Kidney epithelial cell (primary cell): Measurements from ENCODE around the gene NFIC. TPM values are rescaled to one million over a fixed set of nuclear protein-coding genes. Genes with fewer than 3 reads are reported as not detected.

ENCODE experiments used
- DNase-seq: peaks from one replicate; pipeline ENCODE4 v3.0.0-alpha.2; 2010; ENCODE audit warnings: low read depth
- H3K27me3 ChIP-seq: 2 replicates; pipeline ENCODE4 v1.6.0; 2011; ENCODE audit warnings: low read length; ENCODE audit not compliant: control insufficient read depth, insufficient read depth
- H3K36me3 ChIP-seq: 2 replicates; pipeline ENCODE4 v1.5.1; 2011; ENCODE audit warnings: low read length; ENCODE audit not compliant: control insufficient read depth, insufficient read depth
- H3K4me3 ChIP-seq: 2 replicates; pipeline ENCODE4 v1.5.1; 2011; ENCODE audit warnings: low read depth, mild to moderate bottlenecking, control low read depth, low read length
- total RNA-seq: library from RNA; depleted of rRNA; stranded (reverse); fragments of >200 nt; gene quantifications from 2 replicates; pipeline ENCODE4 v1.2.3, GENCODE V29; 2015
- TF ChIP-seq, protein P1 (sequence below): IDR thresholded peaks from 2 replicates; pipeline ENCODE4 v1.5.1; 2011; ENCODE audit warnings: mild to moderate bottlenecking, moderate library complexity, low read length, control low read depth, inconsistent platforms; ENCODE audit not compliant: insufficient read depth, poor library complexity, severe bottlenecking

The NFIC gene
- total RNA-seq, 1 donor from 2014 or later, result 18.0 TPM

DNA sequence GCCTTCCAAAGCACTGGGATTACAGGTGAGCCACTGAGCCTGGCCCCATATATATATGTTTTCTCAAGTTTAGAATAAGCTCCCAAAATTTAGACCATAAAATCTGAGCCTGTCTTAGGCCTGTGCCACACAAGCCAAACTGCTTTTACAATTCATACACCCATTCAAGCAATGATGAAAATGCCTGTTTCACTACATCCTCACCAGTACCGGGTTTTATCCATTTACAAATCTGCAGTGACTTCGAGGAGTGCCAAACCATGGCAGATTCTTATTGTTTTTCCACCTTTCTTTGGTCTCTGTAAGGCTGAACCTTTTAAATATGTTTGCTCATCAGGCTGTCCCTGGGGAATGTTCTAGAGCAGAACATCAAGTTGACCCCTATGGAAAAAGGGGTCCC is 9.6 kb upstream of the NFIC start:
- peaks cover 12% of the 10 kb centered on the region for H3K27me3 ChIP-seq
- H3K4me3 ChIP-seq, result no peak overlapping the region
- TF ChIP-seq, protein P1, sequence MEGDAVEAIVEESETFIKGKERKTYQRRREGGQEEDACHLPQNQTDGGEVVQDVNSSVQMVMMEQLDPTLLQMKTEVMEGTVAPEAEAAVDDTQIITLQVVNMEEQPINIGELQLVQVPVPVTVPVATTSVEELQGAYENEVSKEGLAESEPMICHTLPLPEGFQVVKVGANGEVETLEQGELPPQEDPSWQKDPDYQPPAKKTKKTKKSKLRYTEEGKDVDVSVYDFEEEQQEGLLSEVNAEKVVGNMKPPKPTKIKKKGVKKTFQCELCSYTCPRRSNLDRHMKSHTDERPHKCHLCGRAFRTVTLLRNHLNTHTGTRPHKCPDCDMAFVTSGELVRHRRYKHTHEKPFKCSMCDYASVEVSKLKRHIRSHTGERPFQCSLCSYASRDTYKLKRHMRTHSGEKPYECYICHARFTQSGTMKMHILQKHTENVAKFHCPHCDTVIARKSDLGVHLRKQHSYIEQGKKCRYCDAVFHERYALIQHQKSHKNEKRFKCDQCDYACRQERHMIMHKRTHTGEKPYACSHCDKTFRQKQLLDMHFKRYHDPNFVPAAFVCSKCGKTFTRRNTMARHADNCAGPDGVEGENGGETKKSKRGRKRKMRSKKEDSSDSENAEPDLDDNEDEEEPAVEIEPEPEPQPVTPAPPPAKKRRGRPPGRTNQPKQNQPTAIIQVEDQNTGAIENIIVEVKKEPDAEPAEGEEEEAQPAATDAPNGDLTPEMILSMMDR, result no peak
- no peak for DNase-seq
- no peaks in the 10 kb centered on the region for H3K36me3 ChIP-seq

DNA sequence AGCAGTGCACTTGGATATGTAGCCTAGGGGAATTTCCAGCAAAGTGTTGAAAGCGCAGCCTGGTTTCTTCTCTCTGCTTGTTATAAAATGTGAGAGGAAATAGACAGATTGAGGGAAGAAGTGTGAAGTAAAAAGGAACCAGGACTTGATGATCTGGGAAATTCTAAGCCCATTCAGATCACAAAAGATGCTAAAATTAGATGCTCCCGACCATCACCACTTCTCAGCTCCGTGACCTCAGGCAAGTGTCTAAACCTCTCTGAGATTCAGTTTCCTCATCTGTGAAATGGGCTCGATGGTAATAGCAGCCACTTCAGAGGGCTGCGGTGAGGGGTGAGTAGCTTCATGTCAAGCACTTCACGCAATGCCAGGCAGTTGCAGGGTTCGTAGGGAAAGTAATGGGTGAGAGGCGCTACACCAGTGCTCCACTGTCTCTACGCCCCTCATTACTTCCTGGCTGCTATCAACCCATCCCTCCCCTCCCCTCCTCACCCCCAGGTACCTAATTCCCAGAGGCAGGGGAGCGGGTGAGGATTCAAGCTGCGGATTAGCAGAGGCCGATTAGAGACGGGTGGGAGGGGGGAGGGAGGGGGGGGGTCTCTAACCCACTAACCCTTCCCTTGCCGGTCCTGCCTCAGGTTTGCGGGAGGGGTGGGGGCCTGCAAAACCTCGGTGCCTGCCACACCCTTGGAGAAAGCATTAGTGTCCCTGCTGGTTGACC is 9.0 kb upstream of the NFIC start:
- TF ChIP-seq, protein P1, result no peak
- Histone ChIP-seq H3K27me3 (peaks cover 12% of the 10 kb centered on the region), H3K36me3 (no peaks in the 10 kb centered on the region), H3K4me3 (no peak overlapping the region)
- no peak for DNase-seq

DNA sequence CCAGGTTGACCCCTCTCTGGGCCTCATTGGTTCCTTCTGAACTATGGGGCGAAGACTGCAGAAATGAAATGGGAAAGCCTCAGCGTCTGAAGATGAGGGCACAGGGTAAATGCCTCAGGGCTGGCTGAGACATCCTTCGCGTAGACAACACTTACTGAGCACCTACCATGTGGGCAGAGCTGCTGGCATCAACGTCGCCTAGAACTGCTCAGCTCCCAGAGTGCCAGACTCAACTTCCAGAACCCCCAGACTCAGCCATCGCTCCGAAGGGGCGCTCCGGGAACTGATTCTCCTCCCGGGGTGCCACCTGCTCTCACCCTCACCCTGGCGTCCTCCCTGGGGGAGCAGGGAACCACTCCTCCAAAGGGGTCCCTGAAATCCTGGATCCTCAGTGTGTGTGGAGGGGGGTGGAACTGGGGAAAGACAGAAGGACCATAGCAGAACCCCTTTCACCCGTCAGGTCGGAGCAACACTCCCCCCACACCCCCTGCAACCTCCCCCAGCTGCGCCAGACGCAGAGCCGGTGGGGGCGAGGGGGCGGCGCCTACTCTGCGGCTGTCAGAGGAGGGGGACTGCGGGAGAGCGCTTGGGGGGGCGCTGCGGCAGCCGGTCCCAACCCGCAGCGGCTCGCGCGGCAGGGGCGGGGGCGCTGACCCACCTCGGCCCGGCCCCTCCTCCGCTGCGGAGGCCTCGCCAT is 8.2 kb upstream of the NFIC start:
- TF ChIP-seq, protein P1, result no peak
- H3K4me3 ChIP-seq, result peak overlapping the region; percentile 76
- DNase-seq, result no peak
- H3K36me3 ChIP-seq, result no peaks in the 10 kb centered on the region
- peaks cover 12% of the 10 kb centered on the region for H3K27me3 ChIP-seq

DNA sequence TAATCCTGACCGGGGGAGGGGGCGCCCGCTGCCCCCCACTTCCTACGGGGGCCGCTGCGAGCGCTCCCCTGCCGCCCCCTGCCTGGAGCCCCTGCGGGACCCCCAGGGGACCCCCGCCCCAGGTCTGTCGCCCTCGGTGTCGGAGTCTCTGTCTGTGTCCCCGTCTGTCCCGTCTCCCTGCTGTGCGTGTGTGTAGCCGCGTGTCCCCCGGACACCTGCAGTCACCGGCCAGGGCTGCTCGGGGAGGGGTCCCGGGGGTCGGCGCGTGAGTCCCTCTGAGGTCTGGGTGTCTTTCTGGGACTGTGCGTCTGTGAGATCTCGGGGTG is 7.7 kb upstream of the NFIC start:
- peaks cover 12% of the 10 kb centered on the region for H3K27me3 ChIP-seq
- TF ChIP-seq, protein P1, result no peak
- no peaks in the 10 kb centered on the region for H3K36me3 ChIP-seq
- no peak for DNase-seq
- peak overlapping the region; percentile 76 for H3K4me3 ChIP-seq

DNA sequence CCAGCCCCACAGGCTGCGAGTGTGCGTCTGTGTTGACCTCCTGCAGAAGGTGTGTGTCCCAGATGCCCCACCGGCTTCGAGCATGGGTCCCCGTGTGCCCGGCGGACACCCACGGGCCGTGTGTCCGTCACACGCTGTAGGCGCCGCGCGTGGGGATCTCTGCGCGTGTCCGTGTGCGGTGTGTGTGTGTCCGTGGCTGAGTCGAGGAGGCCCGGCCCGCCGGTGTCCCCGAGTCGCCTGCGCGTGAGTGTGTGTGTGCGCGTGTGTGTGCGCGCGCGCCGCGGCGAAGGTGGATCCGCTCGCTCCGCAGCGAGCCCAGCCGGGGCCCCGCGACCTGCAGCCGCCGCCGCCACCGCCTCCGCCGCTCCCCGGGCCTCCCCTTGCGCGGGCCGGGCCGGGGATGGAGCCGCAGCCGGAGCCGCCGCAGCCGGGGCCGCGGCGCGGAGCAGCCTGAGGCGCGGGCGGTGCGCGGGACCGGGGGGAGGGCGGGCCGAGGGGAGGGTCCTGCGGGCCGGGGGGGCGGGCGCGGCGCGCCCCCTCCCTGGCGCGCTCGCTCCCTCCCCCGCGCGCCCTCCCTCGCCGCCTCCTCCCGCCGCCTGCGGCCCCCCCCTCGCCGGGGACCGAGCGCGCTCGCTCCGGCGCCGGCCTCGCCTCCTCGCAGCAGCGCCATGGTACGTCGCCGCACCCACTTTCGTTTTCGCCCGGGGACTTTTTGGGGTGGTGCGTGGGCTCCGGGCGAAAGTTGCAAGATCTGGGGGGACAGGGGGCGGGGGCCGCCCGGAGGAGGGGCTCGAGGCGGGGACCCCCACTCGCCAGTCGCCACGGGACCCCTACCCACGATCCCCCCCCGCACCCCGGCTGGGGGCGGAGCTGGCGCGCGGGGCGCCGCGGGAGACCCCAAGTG is 7.1 kb upstream of the NFIC start:
- TF ChIP-seq, protein P1, result no peak
- H3K27me3 ChIP-seq, result peaks cover 12% of the 10 kb centered on the region
- DNase-seq, result no peak
- H3K4me3 ChIP-seq, result peak overlapping the region; percentile 76
- H3K36me3 ChIP-seq, result no peaks in the 10 kb centered on the region
